Skeletal muscle cell (primary cell): Measurements from ENCODE around the gene ANXA6.

Source experiments
- DNase-seq: peaks from one replicate; pipeline ENCODE4 v3.0.0-alpha.2; 2010; ENCODE audit warnings: low read depth
- H3K4me3 ChIP-seq: 2 replicates; pipeline ENCODE4 v1.5.1; 2011; ENCODE audit warnings: low read depth, mild to moderate bottlenecking, control low read depth, low read length, moderate library complexity

ANXA6 gene

DNA sequence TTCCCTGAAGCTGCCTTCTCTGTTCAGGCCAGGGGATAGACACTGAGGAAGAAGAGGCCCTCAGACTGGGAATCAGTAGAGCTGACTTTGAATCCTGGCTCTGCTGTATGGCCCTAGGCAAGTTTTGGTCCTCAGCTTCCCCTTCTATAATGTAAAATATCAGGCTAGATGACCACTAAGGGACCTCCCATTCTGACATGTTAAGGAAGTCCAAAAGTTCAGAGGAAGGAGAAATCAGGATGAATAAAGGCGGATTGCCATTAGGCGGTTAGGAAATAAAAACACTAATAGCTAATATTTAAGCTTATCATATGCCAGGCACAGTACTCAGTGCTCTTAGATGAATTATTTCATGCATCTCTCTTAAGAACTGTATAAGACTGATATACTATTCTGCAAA is 67.9 kb downstream of the ANXA6 start:
- DNase-seq, result no peak
- H3K4me3 ChIP-seq, result no peak overlapping the region

DNA sequence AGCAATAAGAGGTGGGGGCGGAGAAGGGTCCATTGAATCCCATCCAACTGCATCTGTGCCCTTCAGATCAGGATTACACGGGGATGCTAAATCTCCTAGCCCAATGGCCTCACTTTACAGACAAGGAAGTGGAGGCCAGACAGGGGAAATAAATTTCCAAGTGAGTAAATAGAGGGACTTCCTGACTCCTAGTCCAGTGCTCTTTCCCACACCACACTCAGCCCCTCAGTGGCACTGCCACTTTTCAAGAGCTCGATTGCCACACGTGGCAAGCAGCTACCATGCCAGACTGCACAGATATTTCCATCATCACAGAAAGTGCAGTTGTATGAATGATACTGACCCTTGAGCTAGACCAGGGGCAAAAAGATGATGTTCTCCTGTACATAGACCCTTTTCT is 68.6 kb downstream of the ANXA6 start:
- no peak overlapping the region for H3K4me3 ChIP-seq
- DNase-seq, result no peak

DNA sequence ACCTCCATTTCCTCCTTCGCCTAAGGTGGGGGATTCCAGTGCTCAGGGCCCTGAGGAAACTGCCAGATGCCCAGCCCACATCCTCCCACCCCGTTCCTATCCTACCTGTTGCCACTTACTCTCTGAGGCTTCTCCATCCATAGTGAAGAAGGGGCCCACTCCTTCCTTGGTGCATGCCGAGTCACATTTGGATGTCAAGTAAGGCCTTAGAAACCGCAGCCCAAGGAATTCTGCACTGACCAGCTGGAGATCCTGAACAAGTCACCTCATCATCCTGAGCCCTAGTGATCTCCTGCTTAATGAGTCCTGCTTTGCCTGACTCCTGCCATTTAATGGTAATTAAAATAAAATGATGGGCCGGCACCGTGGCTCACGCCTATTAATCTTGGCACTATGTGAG is 70.1 kb downstream of the ANXA6 start:
- no peak overlapping the region for H3K4me3 ChIP-seq
- DNase-seq, result no peak

DNA sequence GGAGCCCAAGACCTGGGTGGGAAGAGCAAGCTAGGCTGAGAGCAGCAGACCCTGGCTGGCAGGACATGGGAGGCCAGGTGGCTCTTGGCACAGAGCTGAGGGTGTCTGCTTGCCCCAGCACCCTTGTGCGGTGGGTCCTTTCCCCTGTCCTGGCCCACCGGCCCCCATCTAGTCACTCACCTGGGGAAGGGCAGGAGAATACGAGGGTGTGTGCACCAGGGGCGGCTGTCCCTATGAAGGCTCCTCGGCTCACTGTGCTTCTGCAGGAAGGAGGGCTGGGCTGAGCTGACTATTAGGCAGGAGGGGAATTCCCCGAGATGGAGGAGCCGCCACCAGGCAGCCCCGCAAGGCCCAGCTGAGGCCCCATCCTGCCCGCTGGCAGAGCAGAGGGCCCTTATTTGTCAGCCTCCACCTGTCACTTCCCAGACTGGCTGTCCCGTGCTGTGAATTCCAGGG is 70.6 kb downstream of the ANXA6 start:
- DNase-seq, result no peak
- peak overlapping the region; percentile 32 for H3K4me3 ChIP-seq

DNA sequence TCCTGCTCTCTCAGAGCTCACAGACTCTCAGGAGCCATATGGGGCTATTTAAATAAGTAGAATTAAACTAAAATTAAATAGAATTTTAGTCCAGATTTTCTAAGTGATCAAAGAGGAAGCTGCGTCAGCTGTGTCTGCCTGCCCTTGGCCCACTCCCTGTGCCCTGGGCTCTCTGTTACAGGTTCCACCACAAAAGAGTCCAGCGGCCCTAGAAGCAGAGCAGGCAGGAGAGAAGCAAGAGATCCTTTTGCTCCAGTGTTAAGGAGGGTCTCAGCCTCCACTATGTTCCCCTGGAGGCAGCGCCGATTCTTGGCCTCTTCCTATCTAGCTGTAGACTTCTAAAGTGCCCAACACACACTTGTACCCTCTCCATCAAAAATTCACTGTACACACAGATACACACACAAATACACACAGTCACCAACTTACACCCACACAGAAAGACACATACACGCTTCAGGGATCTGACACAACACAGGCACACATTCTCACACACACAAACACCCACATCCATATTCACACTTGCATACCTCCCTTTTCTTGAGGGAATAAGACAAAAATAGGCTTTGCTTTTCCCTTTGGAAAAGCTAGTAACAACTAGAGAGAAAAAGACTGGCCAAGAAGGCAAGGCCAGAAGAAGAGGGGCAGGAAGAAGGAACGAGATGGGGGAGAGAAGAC is 71.2 kb downstream of the ANXA6 start:
- DNase-seq, result no peak
- peak overlapping the region; percentile 32 for H3K4me3 ChIP-seq

DNA sequence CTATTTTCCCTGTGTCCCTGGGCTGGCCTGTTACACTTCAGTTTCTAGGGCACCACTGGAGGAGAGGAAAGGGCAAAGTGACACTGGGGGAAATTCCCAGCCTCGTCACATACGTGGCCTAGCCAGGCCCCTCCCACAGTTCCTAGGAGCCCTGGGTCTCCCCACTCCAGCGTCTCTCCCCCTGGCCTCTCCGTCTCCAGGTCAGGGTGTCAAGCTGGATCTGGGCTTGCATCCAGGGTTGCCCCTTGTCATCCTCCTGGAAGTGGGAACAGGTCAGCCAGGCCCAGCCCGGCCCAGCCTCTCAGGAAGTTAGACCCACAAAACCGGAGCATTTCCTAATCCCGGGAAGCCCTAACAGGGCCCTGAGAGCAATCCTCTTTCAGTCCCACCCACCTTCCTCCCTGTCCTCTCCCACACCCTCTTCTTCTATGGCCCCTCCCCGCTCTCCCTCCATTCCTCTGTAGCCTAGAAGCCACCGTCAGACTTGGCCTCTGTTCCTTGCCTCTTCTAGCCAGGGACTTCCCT is 72.0 kb downstream of the ANXA6 start:
- DNase-seq, result no peak
- H3K4me3 ChIP-seq, result no peak overlapping the region

DNA sequence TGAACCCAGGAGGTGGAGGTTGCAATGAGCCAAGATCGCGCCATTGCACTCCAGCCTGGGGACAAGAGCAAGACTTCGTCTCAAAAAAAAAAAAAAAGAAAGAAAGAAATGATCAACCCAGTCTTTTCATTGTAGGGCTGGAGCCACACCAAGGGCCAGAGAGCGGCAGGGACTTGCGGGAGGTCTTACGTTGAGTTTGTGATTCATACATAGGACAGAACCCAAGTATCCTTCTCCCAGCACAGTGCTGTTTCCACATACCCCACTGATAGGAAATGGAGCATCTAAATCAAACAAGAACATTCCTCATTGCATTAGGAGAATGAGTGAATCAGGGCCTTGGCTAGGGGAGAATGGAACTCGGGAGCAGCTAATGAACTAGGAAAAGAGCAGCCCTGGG is 73.2 kb downstream of the ANXA6 start:
- H3K4me3 ChIP-seq, result no peak overlapping the region
- DNase-seq, result no peak

DNA sequence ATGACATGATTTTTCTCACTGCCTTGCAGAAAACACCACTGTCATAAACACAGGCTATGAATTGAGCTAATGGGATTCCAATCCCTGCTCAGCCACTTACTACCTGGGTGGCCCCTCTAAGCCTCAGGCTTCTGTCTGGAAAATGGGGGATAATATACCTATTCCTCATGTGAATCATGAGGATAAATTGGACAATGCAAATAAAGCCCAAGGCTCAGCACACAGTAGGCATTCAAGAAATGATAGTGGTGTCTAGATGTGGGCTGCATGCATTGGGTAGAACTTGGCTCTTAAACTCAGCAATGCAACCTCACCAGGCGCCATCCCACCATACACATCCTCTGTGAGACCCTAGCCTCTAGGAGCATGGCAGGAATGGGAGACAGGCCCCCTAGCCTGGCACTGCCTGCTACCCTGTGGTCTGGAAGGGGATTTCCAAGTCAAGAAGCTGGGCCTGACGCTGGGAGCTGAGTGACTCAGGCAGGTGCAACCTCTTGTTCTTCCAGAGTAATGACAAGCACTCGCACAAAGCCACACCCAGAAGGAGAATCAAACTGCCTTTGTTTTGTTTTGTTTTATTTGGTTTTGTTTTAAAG is 74.4 kb downstream of the ANXA6 start:
- no peak for DNase-seq
- no peak overlapping the region for H3K4me3 ChIP-seq

DNA sequence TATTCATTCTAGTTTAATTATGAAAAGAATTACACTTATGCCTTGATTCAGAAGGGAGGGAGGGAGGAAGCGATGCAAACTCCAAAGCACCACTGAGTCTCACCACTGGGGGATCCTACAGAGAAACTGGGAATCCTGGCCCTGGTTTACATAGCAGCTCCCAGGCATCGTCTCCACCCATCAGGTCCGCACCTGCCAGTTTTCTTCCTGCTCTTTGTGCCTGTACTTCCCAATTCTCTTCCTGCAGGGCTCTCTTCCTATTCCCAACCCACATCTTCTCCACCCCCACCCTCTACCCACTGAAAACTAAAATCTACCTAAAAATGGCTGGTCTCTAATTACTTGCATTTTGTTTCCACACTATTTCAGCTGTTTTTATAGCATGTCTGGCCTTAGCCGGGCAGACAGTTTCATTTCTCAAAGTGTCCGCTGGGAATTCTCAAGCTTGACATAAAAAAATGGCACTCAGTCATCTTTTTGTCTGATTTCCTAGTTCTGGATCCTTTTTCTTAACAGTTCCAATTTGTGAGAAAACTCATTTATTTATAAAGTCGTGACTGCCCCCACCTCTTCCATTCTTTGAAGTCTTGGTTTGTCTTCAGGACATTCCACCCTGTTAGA is 75.2 kb downstream of the ANXA6 start:
- DNase-seq, result no peak

DNA sequence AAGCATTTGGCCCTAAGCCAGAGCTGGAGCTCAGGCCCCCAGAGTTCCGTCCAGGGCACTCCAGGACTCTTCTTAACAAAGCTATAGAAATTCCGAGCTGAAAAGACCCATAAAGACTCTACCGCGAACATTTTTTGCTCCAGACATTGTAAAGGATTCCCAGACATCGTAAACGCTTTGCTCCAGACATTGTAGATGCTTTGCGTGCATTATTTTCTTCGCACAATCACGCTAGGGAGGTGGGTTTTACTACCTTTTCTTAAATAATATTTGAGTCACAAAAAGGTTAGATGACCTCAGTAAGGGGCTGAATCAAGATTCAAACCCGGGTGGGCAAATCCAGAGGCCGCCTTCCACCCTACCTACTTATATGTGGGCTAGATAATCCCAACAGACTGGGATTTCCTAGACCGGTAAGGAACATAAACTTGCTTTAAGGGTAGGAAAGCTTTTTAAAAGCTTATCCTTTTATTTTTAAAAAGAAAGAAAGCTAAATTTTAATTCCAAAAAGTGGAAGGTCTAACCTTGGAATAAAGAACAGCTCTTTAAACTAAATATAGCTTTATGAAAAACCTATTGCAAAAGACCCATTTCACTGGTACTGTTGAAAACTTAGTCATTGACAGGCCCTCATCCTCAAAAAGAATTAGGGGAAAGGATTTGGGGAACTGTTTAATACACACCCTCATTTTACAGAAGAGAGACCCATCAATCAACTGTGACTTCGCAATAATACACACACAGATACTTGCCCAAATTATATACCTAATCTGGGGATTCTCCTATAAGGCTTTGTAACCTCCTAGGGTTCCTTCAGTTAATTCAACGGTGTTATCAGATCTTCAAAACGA is 75.9 kb downstream of the ANXA6 start:
- no peak for DNase-seq
- peak overlapping the region; percentile 87 for H3K4me3 ChIP-seq

More for the DNA sequence above, 75.2 kb downstream of the ANXA6 start:
- H3K4me3 ChIP-seq, result peak overlapping the region; percentile 87

DNA sequence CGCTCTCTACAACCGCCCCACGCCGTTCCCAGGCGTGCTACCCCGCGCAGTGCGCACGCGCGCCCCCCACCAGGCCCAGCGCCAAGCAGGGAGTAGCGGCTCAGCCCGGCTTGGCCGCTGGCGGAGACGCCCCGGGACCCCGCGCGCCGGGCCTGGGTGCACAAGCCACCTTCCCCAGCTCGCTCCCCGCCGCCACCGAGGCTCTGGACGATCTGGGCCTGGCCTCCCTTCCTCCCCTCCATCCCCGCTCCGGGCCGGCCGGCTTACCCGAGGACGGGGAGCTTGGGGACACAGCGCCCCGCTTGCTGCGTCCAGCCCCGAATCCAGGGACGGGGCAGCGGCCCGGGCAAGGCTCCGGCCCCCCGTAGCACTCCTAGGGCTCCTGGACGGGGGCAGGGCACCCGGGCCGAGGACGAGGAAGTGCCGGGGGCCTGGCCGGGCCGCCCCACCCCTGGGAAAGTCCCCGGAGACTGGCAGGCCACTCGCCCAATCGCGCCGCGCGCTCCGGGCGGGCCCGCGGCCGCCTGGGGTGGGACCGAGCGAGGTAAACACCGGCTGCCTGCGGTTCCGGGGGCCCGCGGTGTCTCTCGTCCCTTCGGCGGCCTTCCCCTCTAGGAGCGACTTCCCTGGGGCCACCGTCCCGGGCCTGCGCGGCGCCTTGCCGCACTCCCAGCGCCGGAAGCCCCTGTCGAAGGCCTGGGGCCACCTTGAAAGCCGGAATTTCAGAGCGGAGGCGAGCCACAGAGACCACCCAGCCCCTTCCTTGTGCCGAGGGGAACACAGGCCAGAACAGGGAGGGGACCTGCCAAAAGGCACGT is 76.8 kb downstream of the ANXA6 start, which contains the start of gene TNIP1:
Gene TNIP1 (minus strand): TSS at position 422 of the 818 bp plus-strand sequence. CDS start 15,939 bp downstream, outside the sequence.
- H3K4me3 ChIP-seq, result peak within 1 kb of the TSS; percentile 87
- DNase-seq, result no peak

DNA sequence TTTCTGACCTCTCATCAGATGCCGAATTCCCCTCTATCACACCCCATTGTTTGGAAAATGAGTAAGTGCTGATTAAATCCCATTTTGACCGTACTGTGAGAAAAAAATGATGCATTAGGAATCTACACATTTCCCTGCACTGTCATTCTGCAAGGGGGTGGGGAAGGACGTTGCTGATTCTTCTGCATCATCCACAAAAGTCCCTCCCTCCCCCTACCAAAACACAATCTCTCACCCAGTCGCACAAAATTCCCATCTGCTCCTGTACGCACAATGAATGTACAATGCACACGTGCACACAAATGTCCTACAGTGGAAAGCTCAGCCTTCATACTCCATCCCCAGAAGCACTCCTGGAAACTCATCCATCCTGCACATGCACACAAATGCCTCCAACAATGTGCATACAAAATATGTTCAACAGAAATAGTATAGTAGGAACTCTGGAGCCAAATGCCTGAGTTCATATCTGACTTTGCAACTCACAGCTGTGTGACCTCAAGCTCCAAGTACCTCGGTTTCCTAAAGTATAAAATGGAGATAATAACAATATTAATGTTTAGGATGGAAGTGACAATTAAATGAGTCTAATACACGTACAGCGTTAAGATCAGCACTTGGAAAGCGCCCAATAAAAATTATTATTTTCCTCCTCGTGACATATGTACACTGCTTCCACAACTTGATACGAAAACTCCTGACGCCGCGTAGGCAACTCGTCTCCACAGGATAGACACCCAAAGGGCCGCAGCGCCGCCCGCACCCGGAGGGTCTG is 77.6 kb downstream of the ANXA6 start:
- no peak for DNase-seq
- peak overlapping the region; percentile 87 for H3K4me3 ChIP-seq

DNA sequence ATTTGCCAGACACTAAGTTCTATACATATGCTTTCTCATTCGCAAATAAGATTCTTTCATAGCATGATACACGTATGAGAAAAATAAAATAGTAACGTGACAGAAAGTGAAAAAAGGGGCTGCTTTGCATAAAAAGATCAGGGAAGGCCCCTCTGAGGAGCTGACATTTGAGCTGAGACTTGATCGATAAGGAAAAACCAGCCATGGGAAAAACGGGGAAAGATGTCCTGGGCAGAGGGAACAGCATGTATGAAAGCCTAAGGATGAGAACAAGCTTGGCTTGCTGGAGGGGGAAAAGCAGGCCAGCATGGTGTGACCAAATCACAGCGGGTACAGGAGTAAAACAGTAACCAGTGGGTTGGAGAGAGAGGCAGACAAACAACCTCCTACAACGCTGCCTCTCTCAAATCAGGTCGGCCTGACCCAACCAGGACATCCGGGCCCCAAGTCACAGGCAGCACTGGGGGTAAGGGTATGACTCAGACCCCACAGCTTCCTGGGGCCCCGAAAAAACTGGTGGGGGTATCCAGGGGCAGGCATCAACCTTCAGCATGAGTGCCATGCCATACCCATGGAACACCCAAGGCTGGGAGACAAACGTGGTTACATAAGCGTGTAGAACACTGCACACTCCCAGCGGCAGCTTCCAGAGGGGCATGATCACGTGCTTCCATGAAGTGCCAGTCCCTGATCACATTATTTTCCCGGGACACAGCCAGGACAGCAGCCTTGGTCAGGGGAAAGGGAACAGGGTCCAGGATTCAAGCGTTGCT is 78.9 kb downstream of the ANXA6 start:
- DNase-seq, result no peak
- H3K4me3 ChIP-seq, result no peak overlapping the region

DNA sequence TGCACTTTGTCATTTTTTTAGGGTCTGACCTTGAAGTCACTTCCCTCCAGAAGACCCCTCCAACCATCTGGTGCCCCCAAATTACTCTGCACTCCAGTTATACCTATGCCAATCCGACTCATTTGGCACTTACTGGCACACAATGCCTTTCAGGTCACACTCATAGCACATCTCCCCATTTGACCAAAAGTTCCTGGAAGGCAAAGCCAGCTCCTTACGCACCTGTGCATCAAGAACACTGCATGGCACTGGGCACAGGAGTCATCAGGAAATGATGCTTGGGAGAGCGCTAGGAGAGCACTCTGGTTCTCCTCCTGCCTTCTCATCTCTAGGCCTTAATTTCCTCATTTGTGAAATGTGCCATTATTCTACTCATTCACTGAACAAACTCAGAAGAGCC is 79.6 kb downstream of the ANXA6 start:
- no peak for DNase-seq
- H3K4me3 ChIP-seq, result no peak overlapping the region

DNA sequence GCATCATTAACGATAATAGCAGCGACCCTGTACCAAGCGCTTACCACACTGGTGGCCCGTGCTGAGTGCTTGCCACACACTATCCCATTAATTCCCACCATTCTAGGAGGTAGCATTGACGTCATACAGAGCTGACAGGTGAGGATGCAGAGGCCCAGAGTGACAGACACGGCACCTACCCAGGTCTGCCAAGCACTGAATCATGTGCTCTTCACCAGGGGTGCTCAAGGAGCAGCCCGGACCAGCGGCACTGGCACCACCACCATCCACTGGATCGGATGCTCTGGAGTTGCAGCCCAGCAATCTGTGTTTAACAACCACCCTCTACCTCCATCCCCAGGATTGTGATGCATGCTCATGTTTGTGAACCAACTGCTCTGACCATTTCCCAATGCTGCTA is 80.2 kb downstream of the ANXA6 start:
- no peak for DNase-seq
- H3K4me3 ChIP-seq, result no peak overlapping the region

DNA sequence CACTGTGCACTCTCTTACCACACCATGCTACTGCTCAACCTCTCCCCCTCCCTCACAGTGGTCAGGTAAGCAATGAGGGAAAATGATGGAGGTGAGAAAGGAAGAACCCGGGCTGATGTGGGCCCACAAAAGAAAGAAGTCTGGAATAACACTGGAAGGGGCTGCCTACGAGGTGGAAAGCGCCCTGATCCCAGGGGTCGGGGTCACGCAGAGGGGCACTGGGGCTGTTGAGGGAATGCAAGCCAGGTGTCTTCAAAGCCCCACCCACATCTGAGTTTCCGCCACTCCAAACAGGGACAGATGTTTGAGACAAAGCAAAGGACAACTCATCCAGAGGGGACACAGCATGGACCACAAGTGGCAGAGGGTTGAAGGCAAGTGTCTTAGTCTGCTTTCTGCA is 81.0 kb downstream of the ANXA6 start:
- no peak for DNase-seq
- H3K4me3 ChIP-seq, result no peak overlapping the region

DNA sequence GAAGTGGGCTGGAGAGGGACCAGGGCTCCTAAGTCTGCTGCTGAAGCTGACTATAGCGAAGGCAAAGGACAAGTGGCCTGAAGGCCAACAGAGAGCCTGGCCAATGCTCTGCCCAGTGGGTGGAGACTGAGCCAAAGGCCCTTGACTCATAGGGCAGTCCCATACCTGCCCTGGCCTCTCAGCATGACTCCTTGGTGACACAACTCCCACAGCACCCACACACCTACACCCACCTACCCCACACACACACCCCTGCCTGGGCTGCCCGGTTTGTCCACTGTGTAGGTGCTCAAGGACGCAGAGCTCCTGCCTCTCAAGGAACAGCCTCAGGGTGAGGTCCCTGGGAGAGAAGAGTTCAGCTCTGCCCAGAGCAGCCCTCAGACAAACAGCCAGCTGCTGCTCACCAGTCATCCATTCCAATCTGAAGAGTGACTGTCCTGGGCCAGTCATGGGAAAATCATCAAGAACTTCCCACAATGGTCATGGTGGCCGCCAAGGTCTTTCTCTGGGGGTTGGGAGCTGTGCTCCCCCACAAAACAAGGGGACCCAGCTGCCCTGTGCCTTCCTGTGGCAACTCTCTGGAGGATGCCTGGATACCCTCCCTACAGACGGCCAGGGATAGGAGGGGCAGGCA is 81.8 kb downstream of the ANXA6 start:
- DNase-seq, result no peak
- H3K4me3 ChIP-seq, result no peak overlapping the region
